Measurements from ENCODE around the gene VMP1.

- TF ChIP-seq EZH2 (IDR thresholded peaks at IDR 0.05; ENCODE audit: borderline replicate concordance, low read depth, low read length, severe bottlenecking): no peak
- TF ChIP-seq CTCF (IDR thresholded peaks at IDR 0.05; ENCODE audit: borderline replicate concordance, extremely low read depth, low read length, poor library complexity, severe bottlenecking): no peak
Observed at GRCh38 chr17:59851439-59852375, 144.3 kb downstream of the VMP1 start.
